HUES6 (cell line): ENCODE results near the gene BBOX1.
"Not testable (repeated sequence)": the region's sequence is repeated elsewhere in the genome, so short reads cannot be mapped to it uniquely, and the experiment has no call there.

Experiments
- H3K27ac ChIP-seq: 2 replicates; pipeline ENCODE4 v1.7.0; 2013; ENCODE audit warnings: low read depth, mild to moderate bottlenecking, low read length, inconsistent platforms
- H3K27me3 ChIP-seq: 2 replicates; pipeline ENCODE4 v1.6.1; 2013; ENCODE audit warnings: low read length; ENCODE audit not compliant: control insufficient read depth, insufficient read depth
- H3K36me3 ChIP-seq: 2 replicates; pipeline ENCODE4 v1.6.1; 2013; ENCODE audit warnings: low read length; ENCODE audit not compliant: control insufficient read depth, insufficient read depth
- H3K4me1 ChIP-seq: 2 replicates; pipeline ENCODE4 v1.6.1; 2013; ENCODE audit warnings: low read length; ENCODE audit not compliant: control insufficient read depth, insufficient read depth
- H3K4me3 ChIP-seq: 2 replicates; pipeline ENCODE4 v1.5.1; 2013; ENCODE audit warnings: low read depth, low read length
- H3K9ac ChIP-seq: one replicate; pipeline ENCODE4 v1.6.1; 2013; ENCODE audit warnings: mild to moderate bottlenecking, low read length
- H3K9me3 ChIP-seq: 2 replicates; pipeline ENCODE4 v1.6.1; 2013; ENCODE audit warnings: low read depth, low read length; ENCODE audit not compliant: control insufficient read depth, insufficient read depth

Gene BBOX1, protein sequence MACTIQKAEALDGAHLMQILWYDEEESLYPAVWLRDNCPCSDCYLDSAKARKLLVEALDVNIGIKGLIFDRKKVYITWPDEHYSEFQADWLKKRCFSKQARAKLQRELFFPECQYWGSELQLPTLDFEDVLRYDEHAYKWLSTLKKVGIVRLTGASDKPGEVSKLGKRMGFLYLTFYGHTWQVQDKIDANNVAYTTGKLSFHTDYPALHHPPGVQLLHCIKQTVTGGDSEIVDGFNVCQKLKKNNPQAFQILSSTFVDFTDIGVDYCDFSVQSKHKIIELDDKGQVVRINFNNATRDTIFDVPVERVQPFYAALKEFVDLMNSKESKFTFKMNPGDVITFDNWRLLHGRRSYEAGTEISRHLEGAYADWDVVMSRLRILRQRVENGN

DNA sequence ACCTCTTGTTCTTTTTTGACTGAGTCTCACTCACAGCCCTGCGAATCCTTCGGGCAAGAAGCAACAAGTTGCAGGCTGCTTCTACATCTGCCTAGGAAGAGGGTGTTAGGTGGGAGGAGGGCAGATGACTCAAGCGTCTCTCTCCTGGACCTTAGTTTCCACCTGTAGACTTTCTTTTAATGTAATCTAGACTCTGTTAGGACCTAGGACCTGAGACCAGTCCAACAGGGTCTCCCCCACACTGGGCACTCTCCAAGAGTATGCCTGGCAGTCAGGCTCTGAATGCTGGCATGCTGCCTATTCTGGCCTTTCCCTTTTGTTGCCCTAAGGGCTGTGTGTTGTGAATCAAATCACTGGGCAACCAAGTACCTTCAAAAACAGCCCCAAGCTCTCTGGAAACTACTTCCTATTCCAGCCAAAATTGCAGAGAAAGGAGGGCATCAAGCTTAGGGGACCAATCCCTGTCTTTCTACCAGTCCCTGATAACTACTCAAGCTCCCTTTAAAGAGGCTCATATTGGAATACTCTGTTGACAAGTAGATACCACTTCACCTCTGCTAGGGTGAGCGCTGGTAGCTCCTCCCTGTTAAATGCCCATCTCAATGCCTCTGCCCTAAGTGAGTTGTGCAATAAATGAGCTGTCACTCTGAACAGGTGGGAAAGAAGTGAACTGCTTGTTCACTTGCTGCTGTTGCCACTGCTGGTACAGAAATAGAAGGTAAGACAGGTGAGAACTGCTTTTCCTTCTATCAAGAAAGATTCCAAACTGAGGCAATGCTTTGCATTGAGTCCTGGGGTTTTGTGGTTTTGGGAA, at the start of gene BBOX1:
Gene BBOX1, plus strand, starts transcription at position 514 of the 814 bp plus-strand sequence. CDS start 14,616 bp downstream, outside the sequence.
- Histone ChIP-seq H3K4me1 (peaks cover 14% of the 10 kb centered on the region), H3K4me3 (no peak within 1 kb of the TSS), H3K9ac (no peak within 1 kb of the TSS), H3K36me3 (no peaks in the 10 kb centered on the region), H3K27me3 (no peaks in the 10 kb centered on the region), H3K9me3 (peaks cover 15% of the 10 kb centered on the region; the same call in 1 of the 2 replicates), H3K27ac (no peak within 1 kb of the TSS)

- H3K27me3 ChIP-seq, result peaks cover 20% of the 10 kb centered on the region
- no peaks in the 10 kb centered on the region for H3K9me3 ChIP-seq
- H3K36me3 ChIP-seq, result no peaks in the 10 kb centered on the region
- H3K9ac ChIP-seq, result no peak overlapping the region
- H3K27ac ChIP-seq, result no peak overlapping the region
- H3K4me1 ChIP-seq, result peaks cover 6% of the 10 kb centered on the region; the same call in 1 of the 2 replicates
- H3K4me3 ChIP-seq, result no peak overlapping the region
Observed at GRCh38 chr11:26992031-26992541, 48.5 kb upstream of the BBOX1 start.

- peaks cover 6% of the 10 kb centered on the region; the same call in 1 of the 2 replicates for H3K4me1 ChIP-seq
- H3K27ac ChIP-seq, result no peak within 1 kb of the TSS
- no peak within 1 kb of the TSS for H3K9ac ChIP-seq
- peaks cover 20% of the 10 kb centered on the region for H3K27me3 ChIP-seq
- H3K36me3 ChIP-seq, result no peaks in the 10 kb centered on the region
- peak within 1 kb of the TSS; percentile 48 for H3K4me3 ChIP-seq
- no peaks in the 10 kb centered on the region for H3K9me3 ChIP-seq
Observed at GRCh38 chr11:26993965-26994457, 46.6 kb upstream of the BBOX1 start, which contains the start of gene FIBIN. Gene FIBIN, plus strand, starts transcription at chr11:26994112. Its CDS starts 415 bp downstream, at chr11:26994527.

GRCh38 chr11:26994631-26995095, 46.0 kb upstream of the BBOX1 start:
- Histone ChIP-seq H3K9ac (no peak overlapping the region), H3K4me3 (peak overlapping the region; percentile 48), H3K9me3 (no peaks in the 10 kb centered on the region), H3K4me1 (peaks cover 6% of the 10 kb centered on the region; the same call in 1 of the 2 replicates), H3K27me3 (peaks cover 20% of the 10 kb centered on the region), H3K27ac (no peak overlapping the region), H3K36me3 (no peaks in the 10 kb centered on the region)

GRCh38 chr11:26995701-26996460, 44.7 kb upstream of the BBOX1 start:
- Histone ChIP-seq H3K27ac (no peak overlapping the region), H3K27me3 (peaks cover 20% of the 10 kb centered on the region), H3K4me3 (no peak overlapping the region), H3K4me1 (peaks cover 6% of the 10 kb centered on the region; the same call in 1 of the 2 replicates), H3K9me3 (no peaks in the 10 kb centered on the region), H3K36me3 (no peaks in the 10 kb centered on the region), H3K9ac (no peak overlapping the region)

DNA sequence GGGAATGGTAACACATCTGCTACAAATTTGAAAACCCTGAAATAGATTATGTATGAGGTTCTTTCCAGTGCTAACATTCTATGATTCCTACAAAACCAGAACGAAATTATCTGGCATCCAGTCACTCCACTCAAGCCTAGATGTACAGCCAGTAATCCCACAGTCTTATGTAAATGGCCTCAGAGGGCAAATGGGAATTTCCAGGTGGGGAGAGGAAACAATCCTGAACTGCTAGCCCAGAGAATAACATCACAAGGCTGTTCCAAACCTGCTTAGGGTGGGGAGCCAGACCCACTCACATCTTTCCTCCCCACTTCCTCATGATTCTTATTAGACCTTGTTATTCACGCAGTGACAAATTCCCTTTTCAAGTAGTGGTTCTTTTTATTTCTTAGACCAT, 43.2 kb upstream of the BBOX1 start:
- Histone ChIP-seq H3K9ac (no peak overlapping the region), H3K27ac (no peak overlapping the region), H3K4me1 (peaks cover 6% of the 10 kb centered on the region; the same call in 1 of the 2 replicates), H3K9me3 (no peaks in the 10 kb centered on the region), H3K27me3 (peaks cover 20% of the 10 kb centered on the region), H3K4me3 (no peak overlapping the region), H3K36me3 (no peaks in the 10 kb centered on the region)

DNA sequence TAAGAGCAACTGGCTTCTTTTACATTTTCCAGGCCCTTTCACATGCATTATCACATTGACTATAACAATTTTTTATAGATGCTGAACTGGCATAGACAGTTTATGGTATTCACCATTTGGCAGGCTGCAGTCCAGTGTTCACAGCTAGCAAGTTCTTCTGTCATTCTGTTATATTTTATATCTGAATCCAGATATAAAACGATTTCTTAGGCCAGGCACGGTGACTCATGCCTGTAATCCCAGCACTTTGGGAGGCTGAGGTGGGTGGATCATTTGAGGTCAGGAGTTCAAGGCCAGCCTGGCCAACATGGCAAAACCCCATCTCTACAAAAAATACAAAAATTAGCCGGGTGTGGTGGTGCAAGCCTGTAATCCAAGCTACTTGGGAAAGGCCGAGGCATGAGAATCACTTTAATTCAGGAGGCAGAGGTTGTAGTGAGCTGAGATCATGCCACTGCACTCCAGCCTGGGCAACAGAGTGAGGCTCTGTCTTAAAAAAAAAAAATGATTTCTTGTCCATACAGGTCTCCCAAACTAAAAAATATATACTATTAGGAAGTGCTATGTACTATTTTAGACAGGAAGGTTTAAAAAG, 39.4 kb upstream of the BBOX1 start:
- H3K9ac ChIP-seq, H3K36me3 ChIP-seq: not testable (repeated sequence)

GRCh38 chr11:27002431-27002830, 38.2 kb upstream of the BBOX1 start:
- Histone ChIP-seq H3K4me3 (no peak overlapping the region), H3K9ac (no peak overlapping the region), H3K4me1 (no peaks in the 10 kb centered on the region), H3K9me3 (no peaks in the 10 kb centered on the region), H3K27ac (no peak overlapping the region), H3K36me3 (no peaks in the 10 kb centered on the region), H3K27me3 (no peaks in the 10 kb centered on the region)

More for the DNA sequence above, 39.4 kb upstream of the BBOX1 start:
- not testable (repeated sequence) for H3K9me3 ChIP-seq, H3K4me3 ChIP-seq, H3K27me3 ChIP-seq, H3K4me1 ChIP-seq, H3K27ac ChIP-seq

- Histone ChIP-seq H3K27me3 (no peaks in the 10 kb centered on the region), H3K9ac (no peak overlapping the region), H3K4me1 (no peaks in the 10 kb centered on the region), H3K27ac (no peak overlapping the region), H3K4me3 (no peak overlapping the region), H3K36me3 (no peaks in the 10 kb centered on the region), H3K9me3 (no peaks in the 10 kb centered on the region)
Observed at GRCh38 chr11:27002838-27003237, 37.8 kb upstream of the BBOX1 start.

GRCh38 chr11:27004103-27004502, 36.5 kb upstream of the BBOX1 start:
- Histone ChIP-seq H3K27ac (no peak overlapping the region), H3K9me3 (no peaks in the 10 kb centered on the region), H3K27me3 (no peaks in the 10 kb centered on the region), H3K4me1 (no peaks in the 10 kb centered on the region), H3K4me3 (no peak overlapping the region), H3K36me3 (no peaks in the 10 kb centered on the region), H3K9ac (no peak overlapping the region)
